GM12864 (cell line): ENCODE measurements around the gene FAM43A.

Source experiments
- DNase-seq: peaks from one replicate; pipeline ENCODE4 v3.0.0-alpha.2; 2011; ENCODE audit warnings: low read depth
- H3K4me3 ChIP-seq: 2 replicates; pipeline ENCODE4 v1.5.1; 2011; ENCODE audit warnings: mild to moderate bottlenecking, low read depth, low read length, control low read depth
- CTCF ChIP-seq: IDR thresholded peaks from 2 replicates; pipeline ENCODE4 v1.5.1; 2011; ENCODE audit warnings: low read depth, mild to moderate bottlenecking, moderate library complexity, low read length, control low read depth, inconsistent platforms; ENCODE audit errors: missing control alignments

Gene FAM43A

GRCh38 chr3:194705227-194705626 lies 19.5 kb downstream of the FAM43A start:
- no peak overlapping the region for H3K4me3 ChIP-seq
- no peak for TF ChIP-seq CTCF
- no peak for DNase-seq

DNA sequence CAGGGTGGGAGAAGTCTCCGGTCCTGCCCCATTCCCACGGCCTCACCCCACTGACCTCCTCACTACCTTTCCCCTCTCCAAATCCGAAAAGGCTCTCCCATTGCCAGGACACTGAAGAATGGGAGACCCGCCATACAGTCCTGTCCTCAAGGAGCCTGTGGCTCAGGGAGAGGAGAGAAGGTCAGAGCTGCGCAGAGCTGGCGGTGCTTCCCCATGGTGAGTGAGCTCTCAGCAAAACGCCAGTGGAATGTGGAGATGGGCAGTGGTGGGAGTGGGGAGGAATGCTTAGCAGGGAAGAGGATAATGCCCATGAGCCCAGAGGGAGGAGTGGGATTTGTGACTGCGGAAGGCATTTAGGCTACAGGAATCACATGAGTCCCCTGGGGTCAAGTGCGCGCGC lies 20.1 kb downstream of the FAM43A start:
- H3K4me3 ChIP-seq, result no peak overlapping the region
- DNase-seq, result no peak
- no peak for TF ChIP-seq CTCF

- H3K4me3 ChIP-seq, result no peak overlapping the region
- TF ChIP-seq CTCF, result no peak
- no peak for DNase-seq
Observed at GRCh38 chr3:194707147-194707540, 21.5 kb downstream of the FAM43A start.

DNA sequence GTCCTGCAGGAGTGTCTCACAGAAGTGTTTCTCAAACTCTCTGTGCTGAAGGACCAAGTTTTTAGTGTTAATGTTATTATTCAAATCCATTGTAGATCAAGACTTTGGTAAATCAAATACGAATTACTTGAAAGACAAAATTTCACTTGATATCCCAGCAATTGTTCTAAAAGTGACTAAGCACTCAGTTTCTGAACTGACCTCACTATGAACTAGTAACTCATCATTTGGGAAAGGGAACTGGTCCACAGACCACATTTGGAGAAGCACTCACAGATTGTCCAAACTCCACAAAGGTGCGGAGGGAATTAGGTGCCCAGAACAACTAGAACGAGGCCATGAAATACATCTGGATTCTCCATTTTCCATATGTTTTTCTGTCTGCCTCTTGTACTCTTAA lies 25.6 kb downstream of the FAM43A start:
- no peak for DNase-seq
- H3K4me3 ChIP-seq, result no peak overlapping the region
- no peak for TF ChIP-seq CTCF

DNA sequence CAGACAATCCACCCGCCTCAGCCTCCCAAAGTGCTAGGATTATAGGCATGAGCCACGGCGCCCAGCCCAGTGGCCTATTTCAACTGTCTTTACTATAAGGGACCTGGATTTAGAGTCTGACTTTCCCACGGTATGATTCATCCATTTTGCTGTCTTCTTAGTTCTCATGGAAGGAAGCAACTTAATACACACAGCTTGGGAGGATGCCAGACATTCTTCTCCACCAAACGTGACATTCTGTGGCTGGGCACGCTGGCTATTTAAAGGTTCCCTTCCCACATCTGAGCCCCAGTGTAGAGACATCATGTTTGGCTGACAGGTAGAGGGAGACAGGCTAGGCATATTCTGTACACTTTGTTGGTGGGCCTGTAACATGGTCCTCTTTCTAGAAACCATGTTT lies 26.2 kb downstream of the FAM43A start:
- TF ChIP-seq CTCF, result no peak
- no peak for DNase-seq
- H3K4me3 ChIP-seq, result no peak overlapping the region

DNA sequence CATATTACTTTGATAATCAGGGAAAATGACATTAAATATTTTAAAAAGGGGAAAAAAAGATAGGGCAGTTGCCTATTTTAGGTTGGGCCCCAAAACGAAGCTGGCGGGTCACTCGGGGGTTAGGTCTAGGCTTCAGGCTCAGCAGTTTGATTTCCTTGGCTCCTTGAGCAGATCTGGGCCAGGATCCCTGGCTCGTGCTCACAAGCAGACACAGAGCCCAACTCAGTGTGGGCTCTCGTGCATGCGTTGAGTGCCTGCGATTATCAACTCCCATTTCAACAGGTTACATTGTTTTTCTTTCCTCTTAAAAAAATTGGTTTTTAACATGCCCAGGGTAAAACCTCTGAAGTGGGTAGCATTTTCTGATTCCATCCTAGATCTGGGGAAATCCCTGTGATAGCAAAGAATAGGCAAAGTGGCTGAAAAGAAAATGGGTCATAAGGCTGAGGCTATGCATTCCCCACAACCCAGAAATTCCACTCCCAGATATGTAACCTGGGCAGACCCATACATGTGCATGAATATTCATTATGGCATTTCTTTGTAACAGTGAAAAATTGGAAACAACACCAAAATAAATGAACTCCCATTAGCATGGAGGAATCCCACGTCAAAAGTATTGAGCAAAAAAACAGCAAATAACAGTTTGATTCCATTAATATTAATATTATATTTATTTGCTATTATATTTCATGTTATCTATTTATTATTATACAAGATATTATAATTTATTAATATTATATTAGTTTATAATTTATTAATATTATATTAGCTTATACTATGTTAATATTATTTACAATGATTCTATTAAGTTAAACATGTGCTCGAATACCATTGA lies 27.8 kb downstream of the FAM43A start:
- DNase-seq, result no peak
- no peak for TF ChIP-seq CTCF
- H3K4me3 ChIP-seq, result no peak overlapping the region

GRCh38 chr3:194714137-194714455 lies 28.4 kb downstream of the FAM43A start:
- no peak overlapping the region for H3K4me3 ChIP-seq
- no peak for DNase-seq
- no peak for TF ChIP-seq CTCF
